Heart left ventricle (tissue), 13 donors: Measurements from ENCODE around the gene REPIN1.
A peak's percentile ranks its signal among the peaks of the same experiment; 100 is the strongest.

Experiments
- CTCF ChIP-seq, 12 donors: fragments of 200-600 bp; sonication (generic) in 4 of 12; IDR thresholded peaks; one replicate each; pipeline versions ENCODE4 v1.5.0 to v1.8.0; 2018 to 2022; ENCODE audit warnings: antibody characterized with exemption in 12 of 12, mild to moderate bottlenecking in 5 of 12
- POLR2A ChIP-seq, 2 donors: fragments of 450-650 bp; IDR thresholded peaks; one replicate each; pipeline ENCODE4 v1.6.1; 2017; ENCODE audit warnings: antibody characterized with exemption in 2 of 2, mild to moderate bottlenecking in 2 of 2, moderate library complexity in 2 of 2
- donor health status: ischemic (EF 13 %, LVEDD 7.1; RV severe dilation, severe dysfunction).
- donor health status: DM: no; HTN: yes; CAD: no.
- donor health status: DM: no; HTN: no; CAD: no.
- donor health status: ischemic (EF 25% LVEDD 6.9; RV normal size, moderate dysfunction).
- donor health status: ischemic (EF 25% LVEDD 5.7; RV mildly dilated, moderate dysfunction).
- donor health status: ischemic (EF 35%, LVEDD 5.7; RV mildly dilated, moderate dysfunction).
- donor health status: nonischemic (EF 11% LVEDD 7.7; RV severe dilation, severe dysfunction).
- donor health status: DM: yes; HTN: yes; CAD: no.
- donor health status: PGD.
- donor health status: ischemic (EF 29% LVEDD 5.4; RV normal size, mild dysfunction).
- donor health status: nonischemic (EF 23%, LVEDD 6.1; RV moderate dilation, normal function).

- peak in 6 of 12 donors; percentile 9 to 38 (median 22) for TF ChIP-seq CTCF (IDR thresholded peaks at IDR 0.05)
- no peak for TF ChIP-seq POLR2A (IDR thresholded peaks at IDR 0.05)
Observed at GRCh38 chr7:150378115-150378852, 9.7 kb downstream of the REPIN1 start.
